GM12891 (cell line): ENCODE measurements around the gene SLC17A7.

Experiments
- POLR2A ChIP-seq: IDR thresholded peaks from 2 replicates; pipeline ENCODE4 v1.6.1; 2011; ENCODE audit warnings: low read depth, low read length, control low read depth
- POLR2AphosphoS5 ChIP-seq: IDR thresholded peaks from 2 replicates; pipeline ENCODE4 v1.6.1; 2011; ENCODE audit warnings: low read depth, low read length, control low read depth
- SPI1 ChIP-seq: IDR thresholded peaks from 2 replicates; pipeline ENCODE4 v1.6.1; 2011; ENCODE audit warnings: low read depth, low read length, control low read depth
- TAF1 ChIP-seq: IDR thresholded peaks from 2 replicates; pipeline ENCODE4 v1.6.1; 2011; ENCODE audit warnings: low read depth, low read length, control low read depth

- no peak for TF ChIP-seq POLR2AphosphoS5
- TF ChIP-seq POLR2A: no peak
- no peak for TF ChIP-seq TAF1
- TF ChIP-seq SPI1: no peak
Measured at GRCh38 chr19:49463960-49464740, 22.8 kb upstream of the SLC17A7 start.
